Heart right ventricle (tissue), 16 donors: Measurements from ENCODE around the gene AP2B1. TPM values are rescaled to one million over a fixed set of nuclear protein-coding genes. Genes with fewer than 3 reads are reported as not detected.
A peak's percentile ranks its signal among the peaks of the same experiment; 100 is the strongest.

Source experiments
- ATAC-seq, 8 donors: fragments of 200-7000 bp; cut with Tn5 transposase; one replicate each; pipeline ENCODE4 v1.9.1; 2020; ENCODE audit warnings: mild to moderate bottlenecking in 8 of 8, moderate library complexity in 8 of 8, moderate number of reproducible peaks in 1 of 8
- DNase-seq, 2 donors: peaks; one replicate each; pipeline ENCODE4 v3.0.0-alpha.2; 2020
- H3K27ac ChIP-seq, 10 donors: fragments of 200-600 bp; sonication (generic) in 2 of 10; one replicate each; pipeline versions ENCODE4 v1.5.0 to v1.8.0; 2020 to 2022; ENCODE audit warnings: mild to moderate bottlenecking in 3 of 10
- H3K27me3 ChIP-seq, 7 donors: fragments of 200-600 bp; one replicate each; pipeline ENCODE4 v1.8.0; 2021 to 2022; ENCODE audit warnings: mild to moderate bottlenecking in 2 of 7
- H3K36me3 ChIP-seq, 9 donors: fragments of 200-600 bp; sonication (generic) in 1 of 9; one replicate each; pipeline versions ENCODE4 v1.5.0 to v1.8.0; 2020 to 2022; ENCODE audit warnings: mild to moderate bottlenecking in 2 of 9
- H3K4me1 ChIP-seq, 9 donors: fragments of 200-600 bp; sonication (generic) in 1 of 9; one replicate each; pipeline versions ENCODE4 v1.5.0 to v1.8.0; 2020 to 2022; ENCODE audit warnings: mild to moderate bottlenecking in 4 of 9
- H3K4me3 ChIP-seq, 10 donors: fragments of 200-600 bp; sonication (generic) in 2 of 10; one replicate each; pipeline versions ENCODE4 v1.5.0 to v1.8.0; 2020 to 2022; ENCODE audit warnings: mild to moderate bottlenecking in 7 of 10, moderate library complexity in 2 of 10
- H3K9me3 ChIP-seq, 11 donors: fragments of 200-600 bp in 10 of 11; sonication (generic) in 2 of 11; one replicate each; pipeline versions ENCODE4 v1.5.0 to v1.8.0; 2013 to 2022; ENCODE audit warnings: mild to moderate bottlenecking in 2 of 11, control low read depth in 1 of 11, moderate library complexity in 1 of 11
- WGBS, 2 donors: extraction: QIAGEN DNeasy Blood & Tissue Kit; methylation state at CpG; one replicate each; pipeline ENCODE4 v1.1.7; 2013; ENCODE audit warnings: inconsistent platforms in 1 of 2; 5-methylcytosine and 5-hydroxymethylcytosine counted together
- intact Hi-C, 10 donors: fragments of 100-400 bp; cut with DNase I; formaldehyde crosslinking; loops; one replicate each; pipeline versions ENCODE4 v1.11.1 to v1.14.2; 2022
- long read RNA-seq, 3 donors: library from polyadenylated mRNA; unstranded; transcript quantifications; one replicate each; pipeline ENCODE4 v2.0.0, GENCODE V29; 2020 to 2021
- polyA plus RNA-seq, 2 donors: library from polyadenylated mRNA; stranded (reverse); fragments of 200-250 nt; gene quantifications; one replicate each; pipeline ENCODE4 v1.2.3, GENCODE V29; 2013
- total RNA-seq, 10 donors: library from RNA; stranded (reverse); fragmentation: NEBNext Ultra II Directional in 3 of 10; extraction: Animal tissue kit (Norgen Biotek cat#: 25700) in 3 of 10; gene quantifications; one replicate each; pipeline versions ENCODE4 v1.2.1 to v1.2.4, GENCODE V29; 2021 to 2023
- TF ChIP-seq, protein P1 (sequence below), 9 donors: fragments of 200-600 bp; sonication (generic) in 2 of 9; IDR thresholded peaks; one replicate each; pipeline versions ENCODE4 v1.5.0 to v1.8.0; 2021 to 2022; ENCODE audit warnings: antibody characterized with exemption in 9 of 9, mild to moderate bottlenecking in 5 of 9, moderate library complexity in 1 of 9
- donor health status: Arrhythmogenic right ventricular cardiomyopathy.
- donor health status: ischemic (EF 13 %, LVEDD 7.1; RV severe dilation, severe dysfunction).
- donor health status: healthy with polysubstance abuse.
- donor health status: DM: no; HTN: yes; CAD: no.
- donor health status: DM: no; HTN: no; CAD: no.
- donor health status: ischemic (EF 25% LVEDD 6.9; RV normal size, moderate dysfunction).
- donor health status: ischemic (EF 25% LVEDD 5.7; RV mildly dilated, moderate dysfunction).
- donor health status: healthy.
- donor health status: DM: yes; HTN: yes; CAD: no.
- donor health status: Ischemic cardiomyopathy.
- donor health status: ischemic (EF 35%, LVEDD 5.7; RV mildly dilated, moderate dysfunction).
- donor health status: nonischemic (EF 11% LVEDD 7.7; RV severe dilation, severe dysfunction).
- donor health status: DM: yes; HTN: yes; CAD: no.
- donor health status: PGD.
- donor health status: ischemic (EF 29% LVEDD 5.4; RV normal size, mild dysfunction).
- donor health status: nonischemic (EF 23%, LVEDD 6.1; RV moderate dilation, normal function).

The AP2B1 gene
- total RNA-seq (100 to 1,000 TPM; 107 to 173 (median 130) TPM), polyA plus RNA-seq (10 to 100 TPM; 20.0 to 38.8 TPM)
- long read RNA-seq, donor 1, full-length matches to known transcripts, result 36 of 58 reads
- long read RNA-seq, donor 1, partial matches to known transcripts, result 17 of 58 reads
- long read RNA-seq, donor 1, other reads (novel, unspliced or antisense), result 5 of 58 reads
- long read RNA-seq, donor 2, transcript AP2B1-211 (22 exons, 3,204 nt), result major isoform, 41 of 67 reads
- long read RNA-seq, donor 2, partial matches to known transcripts, result 19 of 67 reads
- long read RNA-seq, donor 2, other reads (novel, unspliced or antisense), result 7 of 67 reads
- long read RNA-seq, donor 3, full-length matches to known transcripts, result 89 of 167 reads
- long read RNA-seq, donor 3, partial matches to known transcripts, result 54 of 167 reads
- long read RNA-seq, donor 3, other reads (novel, unspliced or antisense), result 24 of 167 reads

DNA sequence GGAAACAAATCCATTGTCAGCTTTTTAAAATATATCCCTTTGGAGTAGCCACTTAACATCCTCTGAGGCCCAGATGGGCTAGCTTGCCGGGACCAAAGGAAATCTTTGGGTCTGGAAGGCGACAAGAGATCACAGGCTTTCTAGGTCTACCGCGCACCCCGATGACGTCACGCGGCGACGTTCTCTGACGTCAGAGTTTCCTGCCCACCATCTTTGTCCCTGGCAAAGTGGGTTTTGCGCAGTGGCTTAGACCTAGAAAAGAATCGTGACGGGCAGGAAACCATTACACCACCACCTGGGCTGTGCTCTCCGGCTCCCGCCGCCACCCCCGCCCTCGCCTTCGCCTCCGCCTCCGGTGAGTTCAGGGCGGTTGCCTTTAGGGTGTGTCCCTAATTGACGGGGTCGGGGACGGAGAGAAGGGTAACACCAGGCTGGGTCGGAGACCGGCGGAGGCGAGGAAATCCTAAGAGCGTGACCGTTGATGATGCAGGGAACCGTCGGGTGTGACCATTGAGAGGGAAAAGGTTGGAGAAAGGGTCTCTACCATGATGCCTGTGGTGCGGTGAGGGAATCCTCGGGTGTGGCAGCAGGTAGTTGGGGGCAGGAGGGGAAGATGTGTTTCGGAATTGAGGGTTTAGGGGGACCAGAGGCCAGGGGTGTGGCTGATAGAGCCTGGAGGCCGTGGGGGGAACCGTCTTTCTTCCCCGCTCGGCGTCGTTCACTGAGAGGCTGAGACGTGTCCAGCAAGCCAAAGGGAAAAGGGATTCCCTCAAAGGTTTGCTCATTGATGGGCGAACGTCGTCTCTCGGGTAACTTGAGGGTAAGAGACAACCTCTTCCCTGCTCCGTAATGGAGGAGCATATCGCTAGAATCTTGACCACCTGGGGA is at the start of gene AP2B1:
AP2B1 (plus strand) TSS at position 249 of the 888 bp plus-strand sequence. CDS start 6,709 bp downstream, outside the sequence.
- intact Hi-C loops, result no loop called here
- ATAC-seq, result peak; percentile 95 to 98 (median 98)
- 0% methylated on average over 50 of the region's 50 CpGs for WGBS, 2 donors
- TF ChIP-seq, protein P1, sequence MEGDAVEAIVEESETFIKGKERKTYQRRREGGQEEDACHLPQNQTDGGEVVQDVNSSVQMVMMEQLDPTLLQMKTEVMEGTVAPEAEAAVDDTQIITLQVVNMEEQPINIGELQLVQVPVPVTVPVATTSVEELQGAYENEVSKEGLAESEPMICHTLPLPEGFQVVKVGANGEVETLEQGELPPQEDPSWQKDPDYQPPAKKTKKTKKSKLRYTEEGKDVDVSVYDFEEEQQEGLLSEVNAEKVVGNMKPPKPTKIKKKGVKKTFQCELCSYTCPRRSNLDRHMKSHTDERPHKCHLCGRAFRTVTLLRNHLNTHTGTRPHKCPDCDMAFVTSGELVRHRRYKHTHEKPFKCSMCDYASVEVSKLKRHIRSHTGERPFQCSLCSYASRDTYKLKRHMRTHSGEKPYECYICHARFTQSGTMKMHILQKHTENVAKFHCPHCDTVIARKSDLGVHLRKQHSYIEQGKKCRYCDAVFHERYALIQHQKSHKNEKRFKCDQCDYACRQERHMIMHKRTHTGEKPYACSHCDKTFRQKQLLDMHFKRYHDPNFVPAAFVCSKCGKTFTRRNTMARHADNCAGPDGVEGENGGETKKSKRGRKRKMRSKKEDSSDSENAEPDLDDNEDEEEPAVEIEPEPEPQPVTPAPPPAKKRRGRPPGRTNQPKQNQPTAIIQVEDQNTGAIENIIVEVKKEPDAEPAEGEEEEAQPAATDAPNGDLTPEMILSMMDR (IDR thresholded peaks at IDR 0.05), result no peak
- no peaks in the 10 kb centered on the region for H3K9me3 ChIP-seq
- no peaks in the 10 kb centered on the region for H3K27me3 ChIP-seq
- peaks cover 0 to 4% (median 0%) of the 10 kb centered on the region in 9 donors for H3K36me3 ChIP-seq
- DNase-seq, result peak; percentile 93 to 94
- H3K27ac ChIP-seq, result peak within 1 kb of the TSS; percentile 69 to 95 (median 91)
- peak within 1 kb of the TSS; percentile 58 to 90 (median 77) for H3K4me3 ChIP-seq
- H3K4me1 ChIP-seq, result peaks cover 0 to 47% (median 23%) of the 10 kb centered on the region in 9 donors

DNA sequence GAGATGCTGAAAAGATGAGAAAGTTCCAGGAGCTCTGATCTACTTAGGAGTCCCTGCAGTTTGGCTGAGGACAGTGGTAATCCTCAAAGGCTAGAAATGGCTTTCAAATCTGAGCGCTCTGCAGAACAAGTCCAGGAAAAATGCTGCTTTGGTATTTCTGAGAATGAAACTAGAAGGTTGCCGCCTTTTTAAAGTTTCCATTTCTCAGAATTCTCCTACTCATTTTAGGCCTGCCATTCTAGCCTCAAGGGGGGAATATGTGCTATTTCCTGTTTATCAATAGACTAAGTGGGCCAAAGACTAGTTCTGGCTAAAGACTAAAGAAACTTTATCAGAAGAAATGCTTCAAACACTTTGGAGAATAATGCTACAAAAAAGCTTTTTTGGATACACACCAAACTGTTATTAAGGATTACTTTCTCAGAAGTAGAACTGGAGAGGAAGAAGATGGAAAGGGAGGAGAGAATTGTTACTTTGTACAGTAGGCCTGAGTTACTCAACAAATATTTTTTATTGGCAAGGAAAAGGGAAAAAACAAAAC is 49.5 kb upstream of the AP2B1 start, which contains the start of gene SLFN12L:
SLFN12L (minus strand) TSS at position 78 of the 541 bp plus-strand sequence. CDS start 15,314 bp downstream, outside the sequence.
- H3K36me3 ChIP-seq, result no peaks in the 10 kb centered on the region
- H3K9me3 ChIP-seq, result no peaks in the 10 kb centered on the region
- peaks cover 3 to 56% (median 39%) of the 10 kb centered on the region in 9 donors for H3K4me1 ChIP-seq
- 38 to 48% methylated on average over 2 of the region's 2 CpGs for WGBS, 2 donors
- peak within 1 kb of the TSS in 4 of 10 donors; percentile 5 to 44 (median 6) for H3K4me3 ChIP-seq
- intact Hi-C loops, result loop anchor here in 8 of 10 donors (2.0 to 10.0 kb wide), 9 partner anchors 103 to 1095 kb away; partner anchors contain the start of genes SLFN11 (in 2 of the 8) and SLFN12 (in 1 of the 8)
- peak in 4 of 8 donors; percentile 36 to 65 (median 58) for ATAC-seq
- TF ChIP-seq, protein P1 (IDR thresholded peaks at IDR 0.05), result no peak
- peak within 1 kb of the TSS; percentile 10 to 88 (median 66) for H3K27ac ChIP-seq
- no peak for DNase-seq
- H3K27me3 ChIP-seq, result no peaks in the 10 kb centered on the region

DNA sequence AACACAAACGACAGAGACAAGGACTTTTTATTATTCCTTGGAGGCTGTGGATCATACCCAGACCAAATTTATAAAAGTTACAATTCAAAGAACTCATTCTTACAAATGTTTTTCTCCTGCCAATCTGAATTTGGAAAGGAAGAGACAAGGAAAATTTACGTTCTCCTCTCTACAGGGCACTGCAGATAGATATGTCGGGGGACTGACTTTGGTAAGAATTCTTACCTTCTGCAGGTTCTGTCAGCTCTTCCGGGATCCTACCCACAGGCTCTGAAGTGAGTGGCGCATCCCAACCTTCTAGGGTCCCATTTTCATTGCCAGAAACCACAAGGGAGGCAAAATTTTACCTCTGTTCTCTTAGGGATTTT is 47.5 kb upstream of the AP2B1 start:
- Histone ChIP-seq H3K27ac (peak overlapping the region in 4 of 10 donors; percentile 30 to 88 (median 74)), H3K9me3 (no peaks in the 10 kb centered on the region), H3K27me3 (no peaks in the 10 kb centered on the region), H3K36me3 (no peaks in the 10 kb centered on the region), H3K4me3 (peak overlapping the region in 5 of 10 donors; percentile 5 to 28 (median 18)), H3K4me1 (peaks cover 3 to 68% (median 39%) of the 10 kb centered on the region in 9 donors)
- TF ChIP-seq, protein P1 (IDR thresholded peaks at IDR 0.05), result no peak
- DNase-seq (no peak), ATAC-seq (peak in 2 of 8 donors; percentile 13 to 23)
- intact Hi-C loops, result loop anchor here in 9 of 10 donors (1.0 to 10.0 kb wide), 11 partner anchors 105 to 1097 kb away; partner anchors contain the start of genes SLFN11 (in 2 of the 9), SLFN12 (in 1 of the 9) and SLFN5 (in 1 of the 9)
- 39 to 49% methylated on average over 5 of the region's 5 CpGs for WGBS, 2 donors
